Neural progenitor cell (in vitro differentiated cells): ENCODE measurements around the gene OVCA2.

Experiments used
- EZH2 ChIP-seq: fragments of 200-600 bp; sonication (generic); IDR thresholded peaks from 2 replicates; pipeline ENCODE4 v1.6.1; 2017; ENCODE audit warnings: antibody characterized with exemption, mild to moderate bottlenecking, moderate library complexity
- TF ChIP-seq, protein P1 (sequence below): fragments of 200-600 bp; sonication (generic); IDR thresholded peaks from 2 replicates; pipeline ENCODE4 v1.5.1; 2017; ENCODE audit warnings: antibody characterized with exemption, mild to moderate bottlenecking

DNA sequence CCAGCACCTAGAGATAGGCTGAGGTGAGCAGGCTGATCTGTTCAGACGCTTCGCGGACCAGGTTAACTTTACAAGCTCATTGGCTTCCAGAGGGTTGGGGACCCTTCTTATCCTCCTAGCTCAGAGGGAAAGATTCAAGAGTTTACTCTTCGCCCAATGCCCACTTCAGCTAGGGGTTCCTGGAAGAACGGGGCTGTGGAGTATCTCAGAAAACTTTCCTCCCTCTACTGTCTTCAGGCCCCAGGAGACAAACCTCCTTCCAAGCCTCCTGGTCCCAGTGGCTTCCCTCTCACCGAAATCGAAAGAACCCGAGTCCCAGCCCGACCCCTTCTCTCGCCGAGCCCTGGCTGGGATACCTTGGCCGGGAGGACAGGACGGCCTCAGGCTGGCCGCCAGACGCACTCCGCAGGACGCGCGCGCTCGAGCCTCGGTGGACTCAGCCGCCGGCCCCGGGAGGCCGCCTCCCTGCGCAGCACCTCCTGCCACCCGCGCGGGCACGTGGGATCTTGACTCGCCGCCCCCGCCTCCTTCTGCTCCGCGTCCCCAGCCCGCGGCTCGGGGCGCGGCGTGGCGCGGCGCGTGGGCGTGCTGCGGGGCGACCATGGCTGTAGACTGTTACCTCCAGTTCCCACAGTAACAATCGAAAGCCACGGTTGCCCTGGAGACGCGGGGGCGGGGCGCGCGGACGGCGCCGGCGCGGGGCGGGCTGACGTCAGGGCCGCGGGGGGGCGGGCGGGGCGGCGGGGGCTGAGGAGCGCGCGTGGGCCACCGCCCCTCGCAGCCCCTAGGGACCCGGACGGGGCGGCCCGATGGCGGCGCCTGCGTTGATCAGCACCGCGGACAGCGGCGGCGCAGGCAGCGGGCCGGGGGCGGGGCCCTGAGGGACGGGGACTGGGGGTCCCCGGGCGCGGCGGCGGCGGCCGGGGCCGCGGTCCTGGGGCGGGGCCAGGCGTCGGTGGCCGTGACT lies 7.8 kb downstream of the OVCA2 start:
- TF ChIP-seq, protein P1, sequence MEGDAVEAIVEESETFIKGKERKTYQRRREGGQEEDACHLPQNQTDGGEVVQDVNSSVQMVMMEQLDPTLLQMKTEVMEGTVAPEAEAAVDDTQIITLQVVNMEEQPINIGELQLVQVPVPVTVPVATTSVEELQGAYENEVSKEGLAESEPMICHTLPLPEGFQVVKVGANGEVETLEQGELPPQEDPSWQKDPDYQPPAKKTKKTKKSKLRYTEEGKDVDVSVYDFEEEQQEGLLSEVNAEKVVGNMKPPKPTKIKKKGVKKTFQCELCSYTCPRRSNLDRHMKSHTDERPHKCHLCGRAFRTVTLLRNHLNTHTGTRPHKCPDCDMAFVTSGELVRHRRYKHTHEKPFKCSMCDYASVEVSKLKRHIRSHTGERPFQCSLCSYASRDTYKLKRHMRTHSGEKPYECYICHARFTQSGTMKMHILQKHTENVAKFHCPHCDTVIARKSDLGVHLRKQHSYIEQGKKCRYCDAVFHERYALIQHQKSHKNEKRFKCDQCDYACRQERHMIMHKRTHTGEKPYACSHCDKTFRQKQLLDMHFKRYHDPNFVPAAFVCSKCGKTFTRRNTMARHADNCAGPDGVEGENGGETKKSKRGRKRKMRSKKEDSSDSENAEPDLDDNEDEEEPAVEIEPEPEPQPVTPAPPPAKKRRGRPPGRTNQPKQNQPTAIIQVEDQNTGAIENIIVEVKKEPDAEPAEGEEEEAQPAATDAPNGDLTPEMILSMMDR: no peak
- no peak for TF ChIP-seq EZH2
